ENCODE measurements around the gene S100G.

S100G gene

DNA sequence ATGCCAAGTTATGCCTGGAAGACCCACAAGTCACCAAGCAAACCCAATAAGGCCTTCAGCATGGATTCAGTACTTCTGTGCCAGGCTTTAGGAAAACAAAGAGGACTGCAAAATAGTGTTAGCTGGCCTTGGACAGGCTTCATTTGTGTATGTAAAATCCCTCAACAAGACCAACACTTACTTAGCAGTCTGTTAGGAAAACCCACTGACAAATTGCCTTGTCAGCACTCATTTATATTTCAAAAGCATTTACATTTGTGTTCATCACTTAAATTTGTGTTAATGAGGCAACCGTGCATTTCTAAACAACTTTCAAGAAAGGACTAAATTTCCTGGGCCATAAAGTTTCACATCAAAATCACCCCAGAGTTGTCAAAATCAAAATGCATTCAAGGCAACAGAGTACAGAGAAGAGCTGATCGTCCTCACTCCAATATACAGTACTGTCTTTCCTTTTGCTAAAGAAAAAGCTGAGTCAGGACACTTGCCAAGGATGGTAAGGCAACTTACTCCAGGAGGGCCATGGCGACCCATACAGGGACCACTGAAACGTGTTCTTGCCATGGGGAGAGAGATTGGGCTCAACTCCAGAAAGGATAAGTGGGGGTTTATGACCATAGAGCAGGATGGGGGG is 1.6 kb downstream of the S100G start:
- no peak for DNase-seq

- DNase-seq = no peak
Observed at GRCh38 chrX:16653424-16653823, 3.5 kb downstream of the S100G start.

DNA sequence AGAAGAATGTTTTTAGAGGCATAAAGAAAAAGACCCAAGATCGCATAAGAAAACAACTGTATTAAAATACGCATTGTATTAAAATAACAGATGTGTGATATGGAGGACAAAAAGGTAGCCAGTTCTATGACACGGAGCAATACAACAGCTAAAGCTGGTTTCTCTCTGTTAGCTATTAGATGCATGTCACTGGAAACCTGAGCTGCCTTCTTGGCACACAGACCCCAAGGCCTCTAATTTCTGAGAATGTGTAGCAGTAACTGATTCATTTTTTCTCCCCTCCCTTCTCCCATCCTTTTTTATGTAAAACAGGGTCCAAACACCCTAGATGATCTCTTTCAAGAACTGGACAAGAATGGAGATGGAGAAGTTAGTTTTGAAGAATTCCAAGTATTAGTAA is 4.1 kb downstream of the S100G start:
- DNase-seq = no peak

DNA sequence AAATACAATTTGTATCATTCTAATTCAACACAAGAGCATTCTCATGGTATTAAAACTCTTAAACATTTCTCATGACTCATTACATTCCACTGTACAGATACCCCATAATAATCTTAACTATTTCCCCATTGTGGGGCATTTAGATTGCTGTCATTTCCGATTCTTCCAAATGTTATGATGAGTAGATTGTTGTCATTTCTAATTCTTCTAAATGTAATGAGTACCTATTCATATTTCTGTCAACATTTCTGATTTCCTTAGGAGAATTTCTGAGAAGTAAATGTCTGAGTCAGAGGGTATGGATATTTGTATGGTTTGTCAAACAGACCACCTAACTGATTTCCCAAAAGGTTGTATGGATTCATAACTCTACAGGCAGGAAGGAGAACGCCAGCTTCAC is 8.3 kb downstream of the S100G start:
- no peak for DNase-seq

GRCh38 chrX:16659321-16659720 is 9.4 kb downstream of the S100G start:
- no peak for DNase-seq

DNA sequence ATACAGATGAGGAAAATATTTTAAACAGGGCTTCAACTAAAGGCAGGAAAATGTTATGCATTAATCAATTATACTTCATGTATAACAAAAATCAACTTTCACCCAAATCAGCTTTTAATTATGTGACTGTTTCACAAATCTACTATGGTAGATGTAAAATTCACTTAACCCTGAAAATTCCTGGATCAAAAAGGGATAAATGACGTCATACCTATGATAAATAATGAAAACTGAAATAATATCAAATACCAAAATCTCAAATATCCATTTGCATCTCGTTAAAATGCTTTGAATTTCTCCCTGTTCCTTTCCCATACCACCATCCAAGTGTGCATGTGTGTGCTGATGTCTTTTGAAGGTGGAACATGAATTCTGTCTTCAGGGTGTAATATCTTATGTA is 11.5 kb downstream of the S100G start:
- DNase-seq = no peak

DNA sequence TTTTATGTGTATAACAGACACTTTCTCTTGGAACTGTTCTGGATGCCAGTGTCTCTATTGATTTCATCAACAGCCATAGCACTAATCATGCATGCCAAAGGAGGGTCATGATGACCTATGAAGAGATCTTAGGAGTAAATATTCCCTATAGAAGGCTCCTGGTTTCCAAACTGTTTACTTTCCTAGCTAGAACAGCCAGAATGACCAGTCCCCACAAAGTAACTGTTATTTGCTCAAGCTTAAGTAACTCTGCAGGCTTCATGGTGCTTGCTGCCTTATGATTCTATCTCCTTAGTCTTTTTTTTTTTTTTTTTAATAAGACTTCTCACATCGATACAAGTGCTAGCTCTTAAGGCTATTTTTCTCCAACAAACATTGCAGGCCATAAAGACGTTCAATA is 12.4 kb downstream of the S100G start:
- no peak for DNase-seq

- no peak for DNase-seq
Observed at GRCh38 chrX:16664074-16664473, 14.1 kb downstream of the S100G start.

- DNase-seq = no peak
Observed at GRCh38 chrX:16664626-16665025, 14.7 kb downstream of the S100G start.

DNA sequence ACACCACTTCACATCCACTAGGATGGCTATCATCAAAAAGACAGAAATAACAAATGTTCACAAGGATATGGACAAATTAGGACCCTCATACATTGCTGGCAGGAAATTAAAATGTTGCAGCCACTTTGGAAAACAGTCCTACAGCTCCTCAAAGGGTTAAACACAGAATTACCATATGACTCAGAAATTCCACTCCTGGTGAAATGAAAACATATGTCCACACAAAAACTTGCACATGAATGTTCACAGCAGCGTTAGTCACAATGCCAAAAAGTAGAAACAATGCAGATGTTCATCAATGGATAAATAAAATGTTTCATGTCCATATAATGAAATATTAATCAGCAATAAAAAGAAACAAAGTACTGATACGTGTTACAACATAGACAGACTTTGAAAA is 15.1 kb downstream of the S100G start:
- no peak for DNase-seq

- no peak for DNase-seq
Observed at GRCh38 chrX:16666541-16666940, 16.6 kb downstream of the S100G start.

GRCh38 chrX:16671005-16671404 is 21.0 kb downstream of the S100G start:
- DNase-seq = no peak

- no peak for DNase-seq
Observed at GRCh38 chrX:16678689-16679088, 28.7 kb downstream of the S100G start.

DNA sequence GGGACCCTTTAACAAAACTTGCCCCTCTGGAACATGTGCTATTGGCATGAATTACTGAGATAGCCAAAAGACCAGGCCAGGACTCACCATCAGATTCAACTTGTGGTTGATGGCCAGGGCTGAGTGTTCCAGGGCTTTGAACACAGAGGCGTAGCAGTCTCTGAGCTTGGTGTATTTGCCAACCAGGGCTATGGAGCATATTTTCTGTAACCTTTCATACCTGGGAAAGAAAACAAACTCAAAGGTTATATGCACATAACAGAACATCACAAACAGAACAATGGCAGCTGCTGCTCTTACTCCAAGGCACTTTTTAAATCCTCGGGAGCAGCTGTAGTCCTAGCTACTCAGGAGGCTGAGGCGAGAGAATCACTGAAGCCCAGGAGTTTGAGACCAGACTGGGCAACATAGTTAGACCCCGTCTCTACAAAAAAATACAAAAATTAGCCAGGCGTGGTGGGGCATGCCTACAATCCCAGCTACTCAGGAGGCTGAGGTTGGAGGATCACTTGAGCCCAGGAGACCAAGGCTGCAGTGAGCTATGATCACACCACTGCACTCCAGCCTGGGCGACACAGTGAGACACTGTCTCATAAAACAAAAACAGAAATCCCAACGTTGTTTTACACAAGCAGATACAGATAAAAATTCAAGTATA is 33.2 kb downstream of the S100G start:
- no peak for DNase-seq

DNA sequence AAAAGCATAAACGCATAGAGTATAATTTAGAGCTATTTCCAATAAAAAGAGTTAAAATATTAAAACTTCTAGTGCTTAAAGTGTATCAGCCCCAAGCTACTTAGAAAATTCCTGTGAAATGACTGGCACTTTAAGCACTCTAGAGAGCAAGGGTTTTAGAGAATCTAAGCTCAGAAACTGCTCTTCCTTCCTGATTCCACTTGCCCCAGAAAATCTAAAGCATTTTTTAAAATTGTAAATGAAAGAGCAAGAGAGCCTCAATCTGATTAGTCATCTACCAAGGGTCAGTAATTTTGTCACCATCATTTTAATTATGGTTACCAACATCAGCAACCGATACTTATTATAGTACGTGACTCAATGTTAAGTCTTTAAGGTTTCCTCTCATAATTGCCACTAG is 37.6 kb downstream of the S100G start:
- DNase-seq = no peak

GRCh38 chrX:16695079-16695676 is 45.2 kb downstream of the S100G start:
- peak; percentile 72 for DNase-seq

GRCh38 chrX:16696956-16697355 is 47.0 kb downstream of the S100G start:
- DNase-seq = no peak

DNA sequence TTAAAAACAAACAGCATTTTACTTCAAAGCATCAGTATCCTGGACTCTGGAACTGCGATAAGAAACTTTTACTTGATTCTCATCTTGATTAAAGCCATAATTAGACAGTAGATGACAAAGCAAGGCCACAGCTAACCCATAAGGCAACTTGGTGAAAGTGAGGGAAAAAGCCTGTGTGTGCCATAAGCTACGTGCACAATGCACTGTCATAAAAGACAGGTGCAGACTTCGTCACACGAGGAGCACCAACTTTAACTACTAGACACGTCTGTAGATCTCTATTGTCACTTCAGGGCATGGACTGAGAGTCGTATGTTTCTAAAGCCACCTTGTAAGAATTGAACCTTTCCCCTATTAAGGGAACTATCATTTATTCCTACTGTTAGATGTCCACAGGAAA is 49.4 kb downstream of the S100G start:
- DNase-seq = no peak

- no peak for DNase-seq
Observed at GRCh38 chrX:16700734-16701133, 50.8 kb downstream of the S100G start.

DNA sequence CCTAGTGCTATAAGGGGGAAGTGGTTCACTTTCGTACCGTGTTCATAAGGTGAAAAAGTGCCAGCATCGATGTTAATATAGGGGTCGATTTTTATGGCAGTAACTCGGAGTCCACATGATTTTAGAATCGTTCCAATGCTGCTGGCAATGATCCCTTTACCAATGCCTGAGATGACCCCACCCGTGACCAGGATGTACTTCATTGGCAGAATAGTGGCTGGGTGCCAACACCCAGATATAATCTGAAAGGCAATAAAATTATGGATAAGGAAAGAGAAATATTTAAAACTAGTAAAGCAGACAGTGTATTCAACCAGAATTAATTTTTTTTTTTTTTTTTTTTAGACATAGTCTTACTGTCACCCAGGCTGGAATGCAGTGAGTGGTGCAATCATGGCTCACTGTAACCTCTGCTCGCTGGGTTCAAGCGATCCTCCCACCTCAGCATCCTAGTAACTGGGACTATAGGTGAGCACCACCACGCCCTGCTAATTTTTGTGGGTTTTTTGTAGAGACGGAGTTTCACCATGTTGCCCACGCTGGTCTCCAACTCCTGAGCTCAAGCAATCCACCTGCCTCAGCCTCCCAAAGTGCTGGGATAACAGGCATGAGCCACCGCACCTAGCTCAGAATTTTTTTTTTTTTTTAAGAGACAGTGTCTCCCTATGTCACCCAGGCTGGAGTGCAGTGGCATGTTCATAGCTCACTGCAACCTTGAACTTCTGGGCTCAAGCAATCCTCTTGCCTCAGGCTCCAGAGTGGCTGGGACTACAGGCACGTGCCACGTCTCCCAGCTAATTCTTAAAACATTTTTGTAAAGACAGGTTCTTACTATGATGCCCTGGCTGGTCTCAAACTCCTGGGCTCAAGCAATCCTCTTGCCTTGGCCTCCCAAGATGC is 53.0 kb downstream of the S100G start:
- DNase-seq = no peak

Data from activated CD4-positive, CD25-positive, alpha-beta regulatory T cell treated with anti-CD3 and anti-CD28 coated beads, Interleukin-2, amount 50 U/mL, for 72 hours (primary cell).